Cardiac fibroblast (primary cell): Measurements from ENCODE around the gene GRAMD1B.

Experiments used
- DNase-seq, 2 donors: peaks; one replicate each; pipeline versions ENCODE4 v3.0.0 to v3.0.0-alpha.2; 2010; ENCODE audit warnings: low read depth in 2 of 2
- H3K4me3 ChIP-seq, 2 donors: replicated peaks in 1 of 2; 1 replicate in 1 of 2; 2 replicates in 1 of 2; pipeline ENCODE4 v1.5.1; 2011; ENCODE audit warnings: low read depth in 2 of 2, low read length in 2 of 2, mild to moderate bottlenecking in 2 of 2, moderate library complexity in 1 of 2
- CTCF ChIP-seq: IDR thresholded peaks from one replicate; pipeline ENCODE4 v1.5.1; 2011; ENCODE audit warnings: low read depth, mild to moderate bottlenecking, low read length, inconsistent platforms

Gene GRAMD1B

DNA sequence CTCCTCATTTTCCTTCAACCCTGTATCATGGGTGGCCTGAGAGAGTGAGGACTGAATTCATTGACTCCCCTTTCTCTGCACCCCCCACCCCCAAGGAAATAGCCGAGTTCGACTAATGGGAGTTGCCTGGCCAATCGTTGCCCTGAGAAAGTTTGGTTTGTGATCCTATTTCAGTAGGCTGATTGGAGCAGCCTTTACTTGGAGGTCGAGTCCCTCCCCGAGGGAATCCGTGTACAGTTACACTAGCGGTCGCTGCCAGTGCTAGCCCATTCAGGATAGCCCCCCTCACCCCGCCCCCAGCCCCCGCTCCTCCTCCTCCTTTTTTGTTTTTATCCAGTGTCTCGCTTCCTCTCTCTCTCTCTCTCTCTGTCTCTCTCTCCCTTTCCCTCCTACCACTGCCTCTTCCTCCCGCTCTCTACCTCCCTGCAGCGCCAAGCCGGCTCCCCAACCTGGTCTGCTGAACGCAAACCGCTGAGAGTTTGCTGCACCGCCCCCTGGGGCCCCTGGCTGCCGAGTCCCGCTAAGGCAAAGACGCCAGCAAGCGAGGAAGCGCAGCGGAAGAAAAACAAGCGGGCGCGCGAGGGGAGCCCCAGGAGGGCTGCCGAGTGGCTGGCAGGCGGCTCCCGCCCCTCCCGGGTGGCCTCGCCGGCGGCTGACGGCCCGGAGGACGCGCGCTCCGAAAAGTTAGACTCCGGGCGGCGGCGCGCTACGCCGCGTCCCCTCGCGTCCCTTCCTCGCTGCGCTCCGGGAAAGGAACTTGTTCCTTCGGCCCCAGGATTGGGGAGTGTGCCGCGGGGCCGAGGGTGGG lies at the start of gene GRAMD1B:
GRAMD1B (plus strand) TSS at position 357 of the 808 bp plus-strand sequence. CDS start 524 bp downstream, outside the sequence.
- H3K4me3 ChIP-seq, result peak within 1 kb of the TSS; percentile 67 to 69
- peak; percentile 65 to 70 for DNase-seq
- TF ChIP-seq CTCF, result peak; percentile 21

DNA sequence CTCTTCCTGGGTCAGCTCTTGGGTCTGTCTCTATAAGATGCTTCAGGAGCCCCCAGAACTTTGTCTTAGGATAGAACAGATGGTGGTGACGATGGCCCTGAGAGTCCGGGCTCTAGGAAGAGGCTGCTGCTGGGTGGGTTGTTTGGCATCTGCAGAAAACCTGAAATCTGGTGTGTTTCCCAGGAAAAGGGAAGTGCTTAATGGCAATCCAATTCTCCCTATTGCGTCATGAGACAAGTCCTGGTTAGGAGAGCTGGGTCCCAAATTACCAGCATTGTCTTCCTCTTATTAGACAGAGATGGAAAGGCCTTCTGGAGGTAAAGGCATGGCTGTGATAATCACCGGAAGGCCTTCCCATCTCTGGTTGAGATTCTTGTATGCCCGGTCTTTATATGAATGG lies 48.9 kb upstream of the GRAMD1B start:
- DNase-seq, result no peak
- TF ChIP-seq CTCF, result no peak
- no peak overlapping the region for H3K4me3 ChIP-seq

- DNase-seq, result no peak
- no peak overlapping the region for H3K4me3 ChIP-seq
Measured at GRCh38 chr11:123381817-123382554, 48.1 kb upstream of the GRAMD1B start.

DNA sequence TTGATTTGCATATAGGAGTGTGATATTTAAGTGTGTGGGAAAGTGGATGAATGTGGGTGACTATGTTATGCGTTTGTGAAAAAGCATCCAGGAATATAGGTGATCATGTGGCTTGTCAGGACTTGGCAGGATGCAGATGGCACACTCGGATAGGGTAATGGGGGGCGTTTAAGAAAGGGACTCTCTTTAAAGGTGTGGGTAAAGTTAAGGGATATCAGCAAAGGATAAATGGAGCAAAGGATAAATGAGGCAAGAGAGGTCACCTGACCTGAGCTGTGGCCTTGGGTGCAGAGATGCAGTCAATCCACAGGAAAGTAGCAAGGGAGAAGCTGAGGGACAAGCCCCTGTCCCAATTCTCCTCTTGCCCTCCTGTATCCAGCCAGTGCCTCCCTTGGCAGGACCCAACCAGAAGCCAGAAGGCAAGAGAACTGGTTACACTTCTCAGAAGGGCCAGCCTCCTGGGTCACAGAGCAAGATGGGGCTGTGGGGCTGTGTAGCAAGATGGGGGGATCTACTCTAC lies 47.5 kb upstream of the GRAMD1B start:
- no peak for TF ChIP-seq CTCF
- H3K4me3 ChIP-seq, result no peak overlapping the region
- no peak for DNase-seq

More at GRCh38 chr11:123381817-123382554, 48.1 kb upstream of the GRAMD1B start:
- TF ChIP-seq CTCF, result no peak

GRCh38 chr11:123384116-123384515 lies 46.0 kb upstream of the GRAMD1B start:
- no peak for DNase-seq
- no peak overlapping the region for H3K4me3 ChIP-seq
- no peak for TF ChIP-seq CTCF

GRCh38 chr11:123386796-123387510 lies 43.1 kb upstream of the GRAMD1B start:
- no peak for DNase-seq
- no peak overlapping the region for H3K4me3 ChIP-seq
- TF ChIP-seq CTCF, result no peak
